ENCODE results near the gene TGFBR2. TPM values are rescaled to one million over a fixed set of nuclear protein-coding genes. Genes with fewer than 3 reads are reported as not detected.

TGFBR2 gene
- total and polyA plus RNA-seq, 10 of the 15 experiments (the other 5 are each of a cell fraction or from before 2014, with no cell fraction given): 0.02 to 0.98 (median 0.18) TPM; not detected in 1

- TF ChIP-seq MLLT1 (IDR thresholded peaks at IDR 0.05): no peak
- TF ChIP-seq ETV6 (conservative IDR thresholded peaks at IDR 0.05 in 1 of 2, IDR thresholded peaks at IDR 0.05 in 1 of 2; ENCODE audit: borderline replicate concordance in 1 of 2, low read depth in 1 of 2): no peak
- no peak for TF ChIP-seq FOXM1 (IDR thresholded peaks at IDR 0.05; ENCODE audit: low read depth, low read length)
- TF ChIP-seq PAX5 (IDR thresholded peaks at IDR 0.05; ENCODE audit: borderline replicate concordance, low read depth, low read length): no peak
- TF ChIP-seq POU2F2 (IDR thresholded peaks at IDR 0.05; ENCODE audit: borderline replicate concordance, low read depth, low read length): no peak
- TF ChIP-seq IRF5 (IDR thresholded peaks at IDR 0.05; ENCODE audit: borderline replicate concordance): no peak
- TF ChIP-seq TAF1 (IDR thresholded peaks at IDR 0.05; ENCODE audit: borderline replicate concordance, low read depth, low read length): no peak
- no peak for TF ChIP-seq CEBPZ (IDR thresholded peaks at IDR 0.05; ENCODE audit: low read depth, low read length)
- TF ChIP-seq GATAD2B (conservative IDR thresholded peaks at IDR 0.05; ENCODE audit: low read depth): no peak
These were observed 81.6 kb downstream of the TGFBR2 start (continued) for GRCh38 chr3:30687930-30688570.
